Activated naive CD8-positive, alpha-beta T cell treated with anti-CD3 and anti-CD28 coated beads, Interleukin-2, amount 10 ng/mL, durations not matched to agents 7 days and 5 days (primary cell): ENCODE measurements around the gene HCK. TPM values are rescaled to one million over a fixed set of nuclear protein-coding genes. Genes with fewer than 3 reads are reported as not detected.

ENCODE experiments used
- ATAC-seq: fragments of 150-1000 bp; cut with Tn5 transposase; one replicate; pipeline ENCODE4 v1.10.0; 2021; ENCODE audit warnings: low read depth, moderate library complexity
- POLR2A ChIA-PET: fragments of 350-600 bp; sonication (Branson Sonifier 250); formaldehyde crosslinking; loops from one replicate; lab custom pipeline; 2021; ENCODE audit warnings: antibody characterized with exemption; lab: Charles Lee
- DNase-seq: peaks from one replicate; pipeline ENCODE4 v3.0.0; 2021
- H3K27ac Mint-ChIP-seq: one replicate; pipeline ENCODE4 v1.8.0; 2022; ENCODE audit warnings: mild to moderate bottlenecking, mixed read lengths
- H3K27me3 Mint-ChIP-seq: one replicate; pipeline ENCODE4 v1.8.0; 2022; ENCODE audit warnings: mild to moderate bottlenecking, moderate library complexity, mixed read lengths
- H3K36me3 Mint-ChIP-seq: one replicate; pipeline ENCODE4 v1.8.0; 2021; ENCODE audit warnings: mild to moderate bottlenecking, mixed read lengths
- H3K4me1 Mint-ChIP-seq: one replicate; pipeline ENCODE4 v1.8.0; 2021; ENCODE audit warnings: mixed read lengths
- H3K4me3 Mint-ChIP-seq: one replicate; pipeline ENCODE4 v1.8.0; 2022; ENCODE audit warnings: mild to moderate bottlenecking, moderate library complexity, mixed read lengths
- H3K9me3 Mint-ChIP-seq: one replicate; pipeline ENCODE4 v1.8.0; 2021; ENCODE audit warnings: mixed read lengths
- total RNA-seq, 2 experiments: library from RNA; stranded (reverse); gene quantifications; one replicate each; pipeline ENCODE4 v1.2.3, GENCODE V29; 2021

Gene HCK
- total RNA-seq, 2 experiments from 2014 or later, result 0.61 to 0.79 TPM

DNA sequence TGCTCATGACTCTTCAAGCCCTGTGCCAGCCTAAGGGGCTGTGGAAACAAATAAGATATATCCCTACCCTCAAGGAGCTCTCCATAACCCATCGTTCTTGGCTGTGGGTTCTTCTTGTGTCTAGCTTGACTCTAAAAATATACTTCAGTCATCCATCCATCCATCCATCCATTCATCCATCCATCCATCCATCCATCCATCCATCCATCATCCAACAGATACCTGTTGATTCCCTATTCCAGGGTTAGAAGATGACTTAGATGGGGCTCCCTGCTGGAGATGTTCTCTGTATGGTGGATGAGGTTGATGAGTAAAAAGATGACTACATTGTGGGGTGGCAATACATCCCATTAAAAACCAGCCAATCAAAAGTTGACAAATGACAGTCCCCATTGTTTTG lies 23.5 kb downstream of the HCK start:
- Mint-ChIP-seq H3K4me1 (peaks cover 1% of the 10 kb centered on the region), H3K27ac (no peak overlapping the region), H3K4me3 (no peak overlapping the region), H3K27me3 (peaks cover 19% of the 10 kb centered on the region), H3K36me3 (no peaks in the 10 kb centered on the region), H3K9me3 (no peaks in the 10 kb centered on the region)
- POLR2A ChIA-PET, result no interaction called here
- ATAC-seq, result no peak
- DNase-seq, result no peak

DNA sequence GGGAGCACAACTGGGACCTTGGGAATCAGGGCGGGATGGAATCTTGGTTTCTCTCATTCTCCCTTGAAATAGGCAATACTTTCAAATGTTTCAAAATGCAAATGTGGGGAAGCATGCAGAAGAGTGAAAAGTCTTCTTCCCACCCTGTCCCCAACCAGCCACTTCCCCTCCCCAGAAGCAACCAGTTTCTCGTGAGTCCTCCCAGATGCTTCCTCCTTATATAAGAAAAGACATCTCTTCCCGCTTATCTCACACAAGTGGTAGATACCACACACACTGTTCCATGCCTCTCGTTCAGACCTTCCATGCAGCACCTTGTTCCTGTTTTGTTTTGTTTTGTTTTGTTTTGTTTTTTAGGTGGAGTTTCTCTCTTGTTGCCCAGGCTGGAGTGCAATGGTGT lies 25.1 kb downstream of the HCK start:
- H3K27me3 Mint-ChIP-seq, result peaks cover 18% of the 10 kb centered on the region
- H3K27ac Mint-ChIP-seq, result no peak overlapping the region
- H3K36me3 Mint-ChIP-seq, result no peaks in the 10 kb centered on the region
- no peak overlapping the region for H3K4me3 Mint-ChIP-seq
- H3K9me3 Mint-ChIP-seq, result no peaks in the 10 kb centered on the region
- ATAC-seq (no peak), DNase-seq (no peak)
- POLR2A ChIA-PET, result no interaction called here
- no peaks in the 10 kb centered on the region for H3K4me1 Mint-ChIP-seq

GRCh38 chr20:32078322-32078721 lies 26.3 kb downstream of the HCK start:
- peaks cover 19% of the 10 kb centered on the region for H3K27me3 Mint-ChIP-seq
- POLR2A ChIA-PET, result no interaction called here
- no peak for DNase-seq
- no peaks in the 10 kb centered on the region for H3K9me3 Mint-ChIP-seq
- no peak overlapping the region for H3K27ac Mint-ChIP-seq
- H3K36me3 Mint-ChIP-seq, result no peaks in the 10 kb centered on the region
- ATAC-seq, result no peak
- H3K4me1 Mint-ChIP-seq, result no peaks in the 10 kb centered on the region
- H3K4me3 Mint-ChIP-seq, result no peak overlapping the region

GRCh38 chr20:32078791-32079190 lies 26.7 kb downstream of the HCK start:
- DNase-seq (no peak), ATAC-seq (no peak)
- Mint-ChIP-seq H3K27me3 (peaks cover 21% of the 10 kb centered on the region), H3K4me1 (no peaks in the 10 kb centered on the region), H3K9me3 (no peaks in the 10 kb centered on the region), H3K36me3 (no peaks in the 10 kb centered on the region), H3K4me3 (no peak overlapping the region), H3K27ac (no peak overlapping the region)
- POLR2A ChIA-PET, result no interaction called here

DNA sequence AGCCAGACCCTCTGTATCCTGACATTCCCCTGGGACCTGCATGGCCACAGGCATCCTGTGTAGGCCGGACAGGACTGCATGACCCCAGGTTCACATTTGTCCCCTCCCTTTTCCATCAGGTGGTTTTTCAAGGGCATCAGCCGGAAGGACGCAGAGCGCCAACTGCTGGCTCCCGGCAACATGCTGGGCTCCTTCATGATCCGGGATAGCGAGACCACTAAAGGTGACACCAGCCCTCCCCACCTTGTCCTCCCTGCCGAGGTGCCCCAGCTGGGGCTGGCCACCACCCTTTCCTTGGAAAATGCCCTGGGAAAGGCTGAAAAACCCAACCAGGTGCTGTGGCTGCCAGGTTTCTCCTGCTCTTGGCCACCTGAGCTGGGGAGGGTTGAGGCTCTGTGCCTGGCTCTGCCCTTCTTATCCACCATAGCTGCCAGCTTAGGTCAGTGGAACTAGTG lies 27.6 kb downstream of the HCK start:
- H3K4me3 Mint-ChIP-seq, result no peak overlapping the region

GRCh38 chr20:32080783-32081182 lies 28.7 kb downstream of the HCK start:
- Mint-ChIP-seq H3K4me1 (peaks cover 5% of the 10 kb centered on the region), H3K9me3 (no peaks in the 10 kb centered on the region)

More for the DNA sequence above, 27.6 kb downstream of the HCK start:
- DNase-seq (no peak), ATAC-seq (no peak)
- H3K36me3 Mint-ChIP-seq, result no peaks in the 10 kb centered on the region
- H3K27me3 Mint-ChIP-seq, result peaks cover 24% of the 10 kb centered on the region
- no peaks in the 10 kb centered on the region for H3K9me3 Mint-ChIP-seq
- POLR2A ChIA-PET, result no interaction called here
- no peaks in the 10 kb centered on the region for H3K4me1 Mint-ChIP-seq
- no peak overlapping the region for H3K27ac Mint-ChIP-seq

GRCh38 chr20:32083469-32083868 lies 31.4 kb downstream of the HCK start:
- H3K36me3 Mint-ChIP-seq, result no peaks in the 10 kb centered on the region
- no peaks in the 10 kb centered on the region for H3K9me3 Mint-ChIP-seq
- peaks cover 14% of the 10 kb centered on the region for H3K4me1 Mint-ChIP-seq
- H3K27me3 Mint-ChIP-seq, result peaks cover 21% of the 10 kb centered on the region
- ATAC-seq (no peak), DNase-seq (no peak)
- no peak overlapping the region for H3K27ac Mint-ChIP-seq
- POLR2A ChIA-PET, result no interaction called here
- H3K4me3 Mint-ChIP-seq, result no peak overlapping the region

More at GRCh38 chr20:32080783-32081182, 28.7 kb downstream of the HCK start:
- H3K27ac Mint-ChIP-seq, result no peak overlapping the region
- DNase-seq, result no peak
- no peak for ATAC-seq
- H3K27me3 Mint-ChIP-seq, result peaks cover 29% of the 10 kb centered on the region
- POLR2A ChIA-PET, result no interaction called here
- no peaks in the 10 kb centered on the region for H3K36me3 Mint-ChIP-seq
- H3K4me3 Mint-ChIP-seq, result no peak overlapping the region

DNA sequence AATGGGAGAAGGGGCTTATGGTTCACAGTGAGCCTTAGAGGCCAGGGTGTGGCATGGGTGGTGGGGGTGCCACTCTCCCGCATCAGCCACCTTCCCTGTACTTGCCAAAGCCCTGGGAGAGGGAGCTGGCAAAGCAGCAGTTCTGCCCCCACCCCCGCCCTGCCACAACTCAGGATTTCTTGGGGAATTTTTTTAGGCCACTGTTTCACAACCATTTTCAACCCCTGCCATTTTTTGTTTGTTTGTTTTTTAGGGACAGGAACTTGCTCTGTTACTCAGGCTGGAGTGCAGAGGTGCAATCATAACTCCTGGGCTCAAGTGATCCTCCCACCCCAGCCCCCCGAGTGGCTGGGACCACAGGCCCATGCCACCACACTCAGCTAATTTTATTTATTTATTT lies 35.0 kb downstream of the HCK start:
- peaks cover 14% of the 10 kb centered on the region for H3K4me1 Mint-ChIP-seq
- H3K27me3 Mint-ChIP-seq, result peaks cover 16% of the 10 kb centered on the region
- POLR2A ChIA-PET, result no interaction called here
- no peak for DNase-seq
- ATAC-seq, result no peak
- H3K4me3 Mint-ChIP-seq, result no peak overlapping the region
- no peaks in the 10 kb centered on the region for H3K9me3 Mint-ChIP-seq
- H3K27ac Mint-ChIP-seq, result no peak overlapping the region
- no peaks in the 10 kb centered on the region for H3K36me3 Mint-ChIP-seq

- no peak for DNase-seq
- Mint-ChIP-seq H3K27me3 (peaks cover 22% of the 10 kb centered on the region), H3K9me3 (no peaks in the 10 kb centered on the region), H3K4me3 (no peak overlapping the region), H3K4me1 (peaks cover 14% of the 10 kb centered on the region), H3K36me3 (no peaks in the 10 kb centered on the region), H3K27ac (no peak overlapping the region)
- ATAC-seq, result no peak
- POLR2A ChIA-PET, result no interaction called here
These were observed 36.7 kb downstream of the HCK start for GRCh38 chr20:32088759-32089158.

DNA sequence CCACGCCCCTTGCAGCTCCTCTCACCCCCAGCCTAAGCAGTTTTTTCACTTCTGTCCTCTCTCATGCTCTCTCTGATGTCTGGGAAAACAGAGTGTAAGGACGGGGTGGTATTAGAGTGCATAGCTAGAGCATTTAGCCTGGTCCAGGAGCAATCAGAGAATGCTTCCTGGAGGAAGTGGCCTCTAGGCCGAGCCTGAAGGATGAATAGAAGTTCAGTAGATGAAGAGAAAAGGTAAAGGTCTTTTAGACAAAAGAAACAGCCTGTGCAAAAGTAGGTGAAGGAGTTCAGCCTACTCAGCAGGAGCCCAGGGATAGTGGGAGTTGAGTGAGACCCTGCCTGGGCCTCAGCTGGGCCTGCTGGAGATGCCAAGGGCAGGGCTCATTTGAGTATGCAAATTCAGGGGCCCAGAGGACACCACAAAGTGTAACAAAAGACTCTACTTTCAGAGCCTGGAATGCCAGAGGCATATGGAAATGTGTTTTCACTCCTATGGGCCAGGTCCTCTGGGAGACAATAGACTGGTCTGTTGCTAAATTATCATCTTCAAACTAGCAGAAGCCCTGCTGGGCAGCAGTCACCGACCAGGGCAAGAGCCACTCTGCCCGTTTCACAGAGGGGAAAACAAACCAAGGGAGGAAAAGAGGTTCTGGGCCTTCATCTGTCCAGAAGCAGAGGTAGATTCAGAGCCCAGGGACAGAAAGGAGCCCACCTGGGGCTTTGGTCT lies 37.8 kb downstream of the HCK start:
- Mint-ChIP-seq H3K36me3 (no peaks in the 10 kb centered on the region), H3K4me1 (peaks cover 14% of the 10 kb centered on the region), H3K27me3 (peaks cover 28% of the 10 kb centered on the region), H3K4me3 (no peak overlapping the region), H3K9me3 (no peaks in the 10 kb centered on the region), H3K27ac (no peak overlapping the region)
- ATAC-seq, result no peak
- POLR2A ChIA-PET, result no interaction called here
- no peak for DNase-seq

- DNase-seq, result peak; percentile 81
- POLR2A ChIA-PET, result interaction anchor here (0.8 kb wide), 1 partner anchor 17 kb away, joined by 3 read pairs; the partner anchor contains the start of gene TM9SF4
- Mint-ChIP-seq H3K36me3 (no peaks in the 10 kb centered on the region), H3K27me3 (peaks cover 28% of the 10 kb centered on the region), H3K4me1 (no peaks in the 10 kb centered on the region), H3K27ac (no peak overlapping the region), H3K4me3 (no peak overlapping the region), H3K9me3 (no peaks in the 10 kb centered on the region)
- peak; percentile 67 for ATAC-seq
These were observed 39.9 kb downstream of the HCK start for GRCh38 chr20:32091888-32092346.

DNA sequence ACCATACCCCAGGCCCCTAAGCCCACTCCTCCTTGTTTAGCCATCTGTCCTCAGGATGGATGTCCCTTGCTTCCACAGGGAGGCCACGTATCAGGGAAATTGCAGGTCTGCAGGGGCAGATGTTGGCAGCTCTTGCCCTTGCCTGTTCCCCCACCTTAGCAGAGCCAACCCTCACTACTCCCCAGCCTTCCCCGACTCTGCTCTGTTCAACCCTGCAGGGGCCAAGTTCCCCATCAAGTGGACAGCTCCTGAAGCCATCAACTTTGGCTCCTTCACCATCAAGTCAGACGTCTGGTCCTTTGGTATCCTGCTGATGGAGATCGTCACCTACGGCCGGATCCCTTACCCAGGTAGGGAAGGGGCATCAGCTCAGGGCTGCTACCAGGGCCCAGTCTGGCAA lies 46.7 kb downstream of the HCK start:
- H3K27me3 Mint-ChIP-seq, result peaks cover 33% of the 10 kb centered on the region
- H3K36me3 Mint-ChIP-seq, result no peaks in the 10 kb centered on the region
- POLR2A ChIA-PET, result no interaction called here
- no peak for DNase-seq
- no peak overlapping the region for H3K4me3 Mint-ChIP-seq
- no peaks in the 10 kb centered on the region for H3K9me3 Mint-ChIP-seq
- no peak overlapping the region for H3K27ac Mint-ChIP-seq
- ATAC-seq, result no peak
- no peaks in the 10 kb centered on the region for H3K4me1 Mint-ChIP-seq

GRCh38 chr20:32108814-32109391 lies 56.9 kb downstream of the HCK start:
- H3K36me3 Mint-ChIP-seq, result peaks cover 5% of the 10 kb centered on the region
- POLR2A ChIA-PET, result interaction anchor here (0.9 kb wide), 1 partner anchor 17 kb away, joined by 3 read pairs; no protein-coding TSS in a partner anchor
- no peak for ATAC-seq
- H3K9me3 Mint-ChIP-seq, result no peaks in the 10 kb centered on the region
- H3K27ac Mint-ChIP-seq, result peak overlapping the region; percentile 100
- H3K4me1 Mint-ChIP-seq, result peaks cover 19% of the 10 kb centered on the region
- peak overlapping the region; percentile 99 for H3K4me3 Mint-ChIP-seq
- H3K27me3 Mint-ChIP-seq, result peaks cover 2% of the 10 kb centered on the region
- no peak for DNase-seq
